SK-N-SH (cell line): Measurements from ENCODE around the gene ABCC3. TPM values are rescaled to one million over a fixed set of nuclear protein-coding genes. Genes with fewer than 3 reads are reported as not detected.
A peak's percentile ranks its signal among the peaks of the same experiment; 100 is the strongest.

ENCODE experiments used
- CTCF ChIA-PET: fragments of 300-600, 350-600 bp; formaldehyde crosslinking; extraction: SDS; loops from one replicate; lab custom pipeline; 2021; lab: Yijun Ruan, JAX
- POLR2A ChIA-PET: fragments of 350-600 bp; sonication (Branson Sonifier 250); formaldehyde crosslinking; extraction: SDS; loops from one replicate; lab custom pipeline; 2020; ENCODE audit warnings: antibody characterized with exemption, inconsistent platforms; lab: Yijun Ruan, JAX
- DNase-seq: peaks from one replicate; pipeline ENCODE4 v3.0.0; 2012
- H2AFZ ChIP-seq: fragments of 200-600 bp; sonication (generic); 2 replicates; pipeline ENCODE4 v1.8.1; 2016; ENCODE audit warnings: antibody characterized with exemption, mild to moderate bottlenecking, low read depth
- H3F3A ChIP-seq: fragments of 200-600 bp; sonication (generic); replicated peaks from 2 replicates; pipeline ENCODE3; 2016; ENCODE audit warnings: antibody characterized with exemption, mild to moderate bottlenecking; ENCODE audit not compliant: insufficient read depth
- H3K27ac ChIP-seq, 2 experiments: fragments of 200-500 bp in 1 of 2; fragments of 200-600 bp in 1 of 2; sonication (Bioruptor generic) in 1 of 2; sonication (generic), shearing (Covaris generic) in 1 of 2; 2 replicates each; pipeline versions ENCODE4 v1.5.1 to v1.6.1; 2014 to 2016; ENCODE audit warnings: low read depth in 2 of 2, inconsistent platforms in 1 of 2, low read length in 1 of 2, mild to moderate bottlenecking in 1 of 2, mixed read lengths in 1 of 2
- H3K27me3 ChIP-seq: fragments of 200-600 bp; sonication (generic), shearing (Covaris generic); 2 replicates; pipeline ENCODE4 v1.6.1; 2016; ENCODE audit warnings: mixed run types; ENCODE audit not compliant: insufficient read depth
- H3K36me3 ChIP-seq, 2 experiments: fragments of 200-500 bp in 1 of 2; fragments of 200-600 bp in 1 of 2; sonication (Bioruptor generic) in 1 of 2; sonication (generic) in 1 of 2; replicated peaks in 1 of 2; 2 replicates each; pipeline versions ENCODE3 to v1.5.1; 2014 to 2016; ENCODE audit warnings: low read length in 1 of 2, mild to moderate bottlenecking in 1 of 2; ENCODE audit not compliant: insufficient read depth in 2 of 2, control insufficient read depth in 1 of 2
- H3K4me1 ChIP-seq, 2 experiments: fragments of 200-500 bp in 1 of 2; fragments of 200-600 bp in 1 of 2; sonication (Bioruptor generic) in 1 of 2; sonication (generic), shearing (Covaris generic) in 1 of 2; 2 replicates each; pipeline versions ENCODE4 v1.5.1 to v1.6.1; 2014 to 2016; ENCODE audit warnings: low read depth in 1 of 2, low read length in 1 of 2, mixed run types in 1 of 2; ENCODE audit not compliant: insufficient read depth in 2 of 2, control insufficient read depth in 1 of 2
- H3K4me2 ChIP-seq: fragments of 200-600 bp; sonication (generic), shearing (Covaris generic); 2 replicates; pipeline ENCODE4 v1.6.1; 2017; ENCODE audit warnings: mixed run types
- H3K4me3 ChIP-seq, 2 experiments: fragments of 200-500 bp in 1 of 2; fragments of 200-600 bp in 1 of 2; sonication (Bioruptor generic) in 1 of 2; sonication (generic), shearing (Covaris generic) in 1 of 2; 2 replicates each; pipeline versions ENCODE4 v1.5.1 to v1.8.1; 2014 to 2016; ENCODE audit warnings: low read depth in 2 of 2, inconsistent platforms in 1 of 2, low read length in 1 of 2, mild to moderate bottlenecking in 1 of 2, mixed read lengths in 1 of 2, moderate library complexity in 1 of 2
- H3K79me2 ChIP-seq: fragments of 200-600 bp; sonication (generic); 2 replicates; pipeline ENCODE4 v1.8.1; 2017; ENCODE audit warnings: mild to moderate bottlenecking; ENCODE audit not compliant: insufficient read depth
- H3K9ac ChIP-seq: fragments of 200-600 bp; sonication (generic); 2 replicates; pipeline ENCODE4 v1.6.1; 2017; ENCODE audit warnings: mixed run types
- H3K9me2 ChIP-seq: fragments of 200-600 bp; sonication (generic); 2 replicates; pipeline ENCODE4 v1.6.1; 2017; ENCODE audit warnings: mixed run types
- H3K9me3 ChIP-seq: fragments of 200-600 bp; sonication (generic); 2 replicates; pipeline ENCODE4 v1.6.1; 2017; ENCODE audit warnings: mixed run types, mild to moderate bottlenecking, moderate library complexity
- H4K20me1 ChIP-seq: fragments of 200-600 bp; sonication (generic); 2 replicates; pipeline ENCODE4 v1.6.1; 2017; ENCODE audit warnings: mild to moderate bottlenecking, mixed run types; ENCODE audit not compliant: insufficient read depth
- CHD2 ChIP-seq: fragments of 150-350 bp; IDR thresholded peaks from 2 replicates; pipeline ENCODE4 v1.6.1; 2018; ENCODE audit warnings: low read length; ENCODE audit not compliant: partially characterized antibody
- ELF1 ChIP-seq: IDR thresholded peaks from 2 replicates; pipeline ENCODE4 v1.4.0; 2012
- EP300 ChIP-seq, 2 experiments: IDR thresholded peaks; 2 replicates each; pipeline versions ENCODE4 v1.4.0 to v1.6.1; 2012; ENCODE audit warnings: borderline replicate concordance in 1 of 2, low read depth in 1 of 2, low read length in 1 of 2
- FOSL2 ChIP-seq: IDR thresholded peaks from 2 replicates; pipeline ENCODE4 v1.4.0; 2012; ENCODE audit warnings: low read depth, mild to moderate bottlenecking, moderate library complexity, borderline replicate concordance
- FOXJ3 ChIP-seq: sonication (generic); formaldehyde crosslinking; IDR thresholded peaks from 2 replicates; pipeline ENCODE4 v1.5.1; 2020; ENCODE audit warnings: mild to moderate bottlenecking, missing genetic modification reagents
- FOXM1 ChIP-seq: IDR thresholded peaks from 2 replicates; pipeline ENCODE4 v1.4.0; 2012; ENCODE audit warnings: low read depth, mild to moderate bottlenecking
- GABPA ChIP-seq: IDR thresholded peaks from 2 replicates; pipeline ENCODE4 v1.4.0; 2012; ENCODE audit warnings: low read depth, mild to moderate bottlenecking
- GATA2 ChIP-seq: sonication (generic); formaldehyde crosslinking; IDR thresholded peaks from 2 replicates; pipeline ENCODE4 v1.5.0; 2020; ENCODE audit warnings: mild to moderate bottlenecking, missing genetic modification reagents
- IRF3 ChIP-seq: fragments of 150-350 bp; IDR thresholded peaks from 2 replicates; pipeline ENCODE4 v1.6.1; 2016; ENCODE audit warnings: mild to moderate bottlenecking, low read depth, low read length
- JUND ChIP-seq: IDR thresholded peaks from 2 replicates; pipeline ENCODE4 v1.4.0; 2012
- MEF2A ChIP-seq: IDR thresholded peaks from 2 replicates; pipeline ENCODE4 v1.4.0; 2012; ENCODE audit warnings: low read depth, borderline replicate concordance
- MXI1 ChIP-seq: IDR thresholded peaks from 2 replicates; pipeline ENCODE4 v1.6.1; 2012; ENCODE audit warnings: mild to moderate bottlenecking, low read depth, low read length, improper control_type of control experiment
- NFIC ChIP-seq: IDR thresholded peaks from 2 replicates; pipeline ENCODE4 v1.4.0; 2012; ENCODE audit warnings: borderline replicate concordance
- NRF1 ChIP-seq: IDR thresholded peaks from 2 replicates; pipeline ENCODE4 v1.6.1; 2012; ENCODE audit warnings: low read depth, mild to moderate bottlenecking, low read length
- PBX3 ChIP-seq: IDR thresholded peaks from 2 replicates; pipeline ENCODE4; 2012
- POLR2AphosphoS5 ChIP-seq: IDR thresholded peaks from 2 replicates; pipeline ENCODE4 v1.6.1; 2012; ENCODE audit warnings: low read depth, low read length
- RAD21 ChIP-seq: IDR thresholded peaks from 2 replicates; pipeline ENCODE4 v1.6.1; 2012; ENCODE audit warnings: mild to moderate bottlenecking, low read length
- RCOR1 ChIP-seq: fragments of 150-350 bp; IDR thresholded peaks from 2 replicates; pipeline ENCODE4 v1.6.1; 2017; ENCODE audit warnings: antibody characterized with exemption, low read length
- SIN3A ChIP-seq: IDR thresholded peaks from 2 replicates; pipeline ENCODE4 v1.6.1; 2012; ENCODE audit warnings: low read depth, mild to moderate bottlenecking, low read length, moderate library complexity, borderline replicate concordance
- SMC3 ChIP-seq: IDR thresholded peaks from 2 replicates; pipeline ENCODE4 v1.6.1; 2012; ENCODE audit warnings: low read depth, low read length, improper control_type of control experiment
- TAF1 ChIP-seq: IDR thresholded peaks from 2 replicates; pipeline ENCODE4 v1.6.1; 2012; ENCODE audit warnings: low read depth, mild to moderate bottlenecking, low read length, moderate library complexity, borderline replicate concordance
- TCF12 ChIP-seq: IDR thresholded peaks from 2 replicates; pipeline ENCODE4 v1.4.0; 2012
- TEAD4 ChIP-seq: IDR thresholded peaks from 2 replicates; pipeline ENCODE4 v1.4.0; 2012; ENCODE audit warnings: mild to moderate bottlenecking, borderline replicate concordance; ENCODE audit not compliant: insufficient read depth
- USF1 ChIP-seq: IDR thresholded peaks from 2 replicates; pipeline ENCODE4 v1.4.0; 2012; ENCODE audit warnings: low read depth, borderline replicate concordance
- YY1 ChIP-seq: IDR thresholded peaks from 2 replicates; pipeline ENCODE4 v1.4.0; 2012; ENCODE audit warnings: low read depth, mild to moderate bottlenecking
- WGBS: methylation state at CpG from one replicate; pipeline ENCODE4 v1.1.6; 2017; ENCODE audit warnings: low lambda C conversion rate; 5-methylcytosine and 5-hydroxymethylcytosine counted together
- polyA plus RNA-seq, 3 experiments: library from polyadenylated mRNA; depleted of rRNA; stranded (reverse); fragments of >200 nt; gene quantifications; 2 replicates each; pipeline ENCODE4 v1.2.3, GENCODE V29; 2012
- TF ChIP-seq, protein P1 (sequence below): IDR thresholded peaks from 2 replicates; pipeline ENCODE4 v1.4.0; 2012; ENCODE audit warnings: low read depth
- TF ChIP-seq, protein P2 (sequence below): IDR thresholded peaks from 2 replicates; pipeline ENCODE4 v1.4.0; 2012; ENCODE audit warnings: low read depth, borderline replicate concordance

The ABCC3 gene
- polyA plus RNA-seq, 1 of the 3 experiments (the other 2 are of a cell fraction): 185 TPM

DNA sequence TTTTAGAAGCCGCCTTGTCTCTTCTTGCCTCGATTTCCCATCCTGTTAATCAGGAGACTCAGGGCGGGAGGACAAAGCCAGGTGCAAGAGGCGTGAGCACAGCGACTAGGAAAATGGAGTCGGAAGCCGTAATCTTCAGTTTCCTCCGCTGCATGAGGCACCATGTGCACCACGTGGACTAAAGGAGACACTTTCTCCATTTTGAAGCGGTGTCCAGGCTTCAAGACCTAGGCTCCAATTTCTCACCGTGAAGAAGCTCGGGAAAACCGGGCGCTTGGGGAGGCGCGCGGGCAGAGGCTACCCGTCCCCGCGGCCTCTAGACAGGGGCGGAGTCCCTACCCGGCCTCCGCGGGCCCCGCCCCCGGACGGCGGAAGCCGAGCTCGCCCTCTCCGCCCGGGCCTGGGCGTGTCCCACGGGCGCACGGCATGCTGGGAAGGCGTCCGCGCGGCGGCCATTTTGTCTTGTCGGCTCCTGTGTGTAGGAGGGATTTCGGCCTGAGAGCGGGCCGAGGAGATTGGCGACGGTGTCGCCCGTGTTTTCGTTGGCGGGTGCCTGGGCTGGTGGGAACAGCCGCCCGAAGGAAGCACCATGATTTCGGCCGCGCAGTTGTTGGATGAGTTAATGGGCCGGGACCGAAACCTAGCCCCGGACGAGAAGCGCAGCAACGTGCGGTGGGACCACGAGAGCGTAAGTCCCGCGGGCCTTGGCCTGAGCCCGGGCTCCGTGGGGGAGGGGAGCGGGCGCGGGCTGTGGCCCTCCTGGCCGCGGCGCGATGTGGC is 84.7 kb downstream of the ABCC3 start, which contains the start of gene LUC7L3:
Gene LUC7L3, plus strand, starts transcription at position 460 of the 780 bp plus-strand sequence. Its CDS starts 130 bp downstream, at position 590.
- ChIA-PET POLR2A (interaction anchor here (0.6 to 2.4 kb wide), 6 partner anchors 11 to 188 kb away, joined by 3 to 27 read pairs (median 4); partner anchors contain the start of genes ANKRD40 and TOB1), CTCF (interaction anchor here (0.9 to 2.5 kb wide), 8 partner anchors 10 to 168 kb away, joined by 3 to 9 read pairs (median 3); no protein-coding TSS in a partner anchor)
- peak; percentile 16; the same call in 1 of the 2 replicates for TF ChIP-seq NFIC
- peak; percentile 94 for TF ChIP-seq MXI1
- TF ChIP-seq TCF12: no peak
- TF ChIP-seq GABPA: peak; percentile 73
- no peak for TF ChIP-seq NRF1
- TF ChIP-seq TEAD4: peak; percentile 58
- TF ChIP-seq YY1: peak; percentile 98
- TF ChIP-seq EP300 (IDR thresholded peaks at IDR 0.05; ENCODE audit: borderline replicate concordance in 1 of 2, low read depth in 1 of 2, low read length in 1 of 2): peak in 1 of 2 experiments; percentile 15; a peak in 2 of 4 replicates
- no peak for TF ChIP-seq JUND
- no peak for TF ChIP-seq FOXM1
- TF ChIP-seq ELF1: peak; percentile 49; the same call in 1 of the 2 replicates
- TF ChIP-seq, protein P1, sequence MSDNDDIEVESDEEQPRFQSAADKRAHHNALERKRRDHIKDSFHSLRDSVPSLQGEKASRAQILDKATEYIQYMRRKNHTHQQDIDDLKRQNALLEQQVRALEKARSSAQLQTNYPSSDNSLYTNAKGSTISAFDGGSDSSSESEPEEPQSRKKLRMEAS: peak; percentile 98
- TF ChIP-seq FOXJ3 (CRISPR knock-in tag): no peak
- TF ChIP-seq RCOR1: no peak
- no peak; the same call in 1 of the 2 replicates for TF ChIP-seq PBX3
- no peak; the same call in 1 of the 2 replicates for TF ChIP-seq RAD21
- peak; percentile 45; the same call in 1 of the 2 replicates for TF ChIP-seq USF1
- 0 out of 2 replicates have a peak, but pooled peaks have one; percentile 17 for TF ChIP-seq GATA2 (CRISPR knock-in tag)
- no peak for TF ChIP-seq MEF2A
- TF ChIP-seq IRF3: no peak
- TF ChIP-seq FOSL2: no peak
- peak; percentile 98 for TF ChIP-seq POLR2AphosphoS5
- TF ChIP-seq SMC3: no peak
- TF ChIP-seq, protein P2, sequence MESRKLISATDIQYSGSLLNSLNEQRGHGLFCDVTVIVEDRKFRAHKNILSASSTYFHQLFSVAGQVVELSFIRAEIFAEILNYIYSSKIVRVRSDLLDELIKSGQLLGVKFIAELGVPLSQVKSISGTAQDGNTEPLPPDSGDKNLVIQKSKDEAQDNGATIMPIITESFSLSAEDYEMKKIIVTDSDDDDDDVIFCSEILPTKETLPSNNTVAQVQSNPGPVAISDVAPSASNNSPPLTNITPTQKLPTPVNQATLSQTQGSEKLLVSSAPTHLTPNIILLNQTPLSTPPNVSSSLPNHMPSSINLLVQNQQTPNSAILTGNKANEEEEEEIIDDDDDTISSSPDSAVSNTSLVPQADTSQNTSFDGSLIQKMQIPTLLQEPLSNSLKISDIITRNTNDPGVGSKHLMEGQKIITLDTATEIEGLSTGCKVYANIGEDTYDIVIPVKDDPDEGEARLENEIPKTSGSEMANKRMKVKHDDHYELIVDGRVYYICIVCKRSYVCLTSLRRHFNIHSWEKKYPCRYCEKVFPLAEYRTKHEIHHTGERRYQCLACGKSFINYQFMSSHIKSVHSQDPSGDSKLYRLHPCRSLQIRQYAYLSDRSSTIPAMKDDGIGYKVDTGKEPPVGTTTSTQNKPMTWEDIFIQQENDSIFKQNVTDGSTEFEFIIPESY: peak; percentile 88
- TF ChIP-seq SIN3A: peak; percentile 91; the same call in 1 of the 2 replicates
- peak; percentile 94 for TF ChIP-seq TAF1
- TF ChIP-seq CHD2: peak; percentile 94
- Histone ChIP-seq H3K4me3 (peak within 1 kb of the TSS; percentile 68 to 86), H3K36me3 (peaks cover 0 to 2% of the 10 kb centered on the region in 2 experiments), H4K20me1 (peaks cover 46% of the 10 kb centered on the region), H3K9me3 (no peaks in the 10 kb centered on the region), H3K9me2 (no peaks in the 10 kb centered on the region), H3K27ac (peak within 1 kb of the TSS; percentile 92 to 98), H3F3A (peaks cover 8% of the 10 kb centered on the region), H3K4me2 (peak within 1 kb of the TSS; percentile 72), H3K79me2 (peaks cover 49% of the 10 kb centered on the region), H3K27me3 (no peaks in the 10 kb centered on the region), H3K4me1 (peaks cover 4 to 6% of the 10 kb centered on the region in 2 experiments; a peak in 2 of 4 replicates), H2AFZ (peak within 1 kb of the TSS; percentile 88), H3K9ac (peak within 1 kb of the TSS; percentile 95)
- DNase-seq: peak; percentile 100
- 15% methylated on average over 12 of the region's 76 CpGs for WGBS
